A673 (cell line): Measurements from ENCODE around the gene PSMG4. TPM values are rescaled to one million over a fixed set of nuclear protein-coding genes. Genes with fewer than 3 reads are reported as not detected.

Source experiments
- BruUV-seq: library from RNA; stranded (reverse); fragments of 400-500 nt; replicated peaks from 2 replicates; lab custom pipeline; 2021; lab: Mats Ljungman, UMichigan
- CTCF ChIA-PET: fragments of 300-600 bp; sonication (Branson Sonifier 250); formaldehyde crosslinking; loops from one replicate; lab custom pipeline; 2022; ENCODE audit warnings: antibody characterized with exemption; lab: Charles Lee
- POLR2A ChIA-PET: fragments of 300-600 bp; sonication (Branson Sonifier 250); formaldehyde crosslinking; loops from one replicate; lab custom pipeline; 2022; ENCODE audit warnings: antibody characterized with exemption; ENCODE audit not compliant: low non-redundant PET; lab: Charles Lee
- DNase-seq: peaks from one replicate; pipeline ENCODE4 v3.0.0-alpha.2; 2015; ENCODE audit warnings: low spot score
- H3K27ac ChIP-seq: fragments of 200-600 bp; sonication (generic); 2 replicates; pipeline ENCODE4 v1.5.1; 2016; ENCODE audit warnings: mixed run types, low read depth, mild to moderate bottlenecking, mixed read lengths, antibody characterized with exemption, low read length; ENCODE audit not compliant: poor library complexity, severe bottlenecking
- H3K27me3 ChIP-seq: fragments of 200-600 bp; sonication (generic); replicated peaks from 2 replicates; pipeline ENCODE4 v1.6.1; 2017; ENCODE audit warnings: mixed run types, low read depth, mild to moderate bottlenecking, mixed read lengths, antibody characterized with exemption, low read length; ENCODE audit not compliant: insufficient read depth, poor library complexity
- H3K36me3 ChIP-seq: fragments of 200-600 bp; sonication (generic); 2 replicates; pipeline ENCODE4 v1.6.1; 2016; ENCODE audit warnings: mixed run types, mild to moderate bottlenecking, mixed read lengths, antibody characterized with exemption, low read length; ENCODE audit not compliant: insufficient read depth, poor library complexity, severe bottlenecking
- H3K4me1 ChIP-seq: fragments of 200-600 bp; sonication (generic); 2 replicates; pipeline ENCODE4 v1.6.1; 2017; ENCODE audit warnings: mixed run types, mild to moderate bottlenecking, mixed read lengths, antibody characterized with exemption, low read length; ENCODE audit not compliant: insufficient read depth, poor library complexity, severe bottlenecking
- H3K4me3 ChIP-seq: fragments of 200-600 bp; sonication (generic); 2 replicates; pipeline ENCODE4 v1.5.1; 2016; ENCODE audit warnings: low read depth, mixed run types, mild to moderate bottlenecking, mixed read lengths, low read length; ENCODE audit not compliant: poor library complexity, severe bottlenecking
- H3K9me3 ChIP-seq: fragments of 200-600 bp; sonication (generic); 2 replicates; pipeline ENCODE4 v1.6.1; 2016; ENCODE audit warnings: mixed run types, low read depth, mild to moderate bottlenecking, mixed read lengths, antibody characterized with exemption, low read length; ENCODE audit not compliant: poor library complexity, severe bottlenecking
- CTCF ChIP-seq: fragments of 300-800, 200-600 bp; sonication (generic); conservative IDR thresholded peaks from 2 replicates; pipeline ENCODE4 v1.5.1; 2017; ENCODE audit warnings: low read depth, mild to moderate bottlenecking, antibody characterized with exemption, low read length, moderate library complexity, mixed read lengths
- EZH2 ChIP-seq: fragments of 200-600 bp; sonication (generic); IDR thresholded peaks from 2 replicates; pipeline ENCODE4 v1.6.1; 2017; ENCODE audit warnings: borderline replicate concordance, low read depth, mild to moderate bottlenecking, mixed read lengths, antibody characterized with exemption, low read length; ENCODE audit not compliant: poor library complexity, severe bottlenecking
- intact Hi-C: fragments of 100-400 bp; cut with micrococcal nuclease; formaldehyde crosslinking; loops from one replicate; pipeline ENCODE4 v1.10.0; 2022; ENCODE audit not compliant: unreplicated experiment
- total RNA-seq: library from RNA; stranded (reverse); gene quantifications from 2 replicates; pipeline ENCODE4 v1.2.3, GENCODE V29; 2021

PSMG4 gene
- total RNA-seq, 1 experiment from 2014 or later: 34.4 TPM

GRCh38 chr6:3250231-3250675 lies 8.5 kb upstream of the PSMG4 start:
- intact Hi-C loops: loop anchor here (5.0 to 10.0 kb wide), 2 partner anchors 95 to 253 kb away; partner anchors contain the start of genes NQO2 and TUBB2A
- BruUV-seq: no TSS peak
- Histone ChIP-seq H3K4me3 (no peak overlapping the region), H3K4me1 (no peaks in the 10 kb centered on the region), H3K27ac (no peak overlapping the region), H3K27me3 (no peaks in the 10 kb centered on the region), H3K9me3 (no peaks in the 10 kb centered on the region), H3K36me3 (no peaks in the 10 kb centered on the region)
- TF ChIP-seq EZH2 (no peak), CTCF (no peak)
- CTCF ChIA-PET: interaction anchor here (1.3 kb wide), 1 partner anchor 93 kb away, joined by 4 read pairs; the partner anchor contains the start of gene TUBB2A
- POLR2A ChIA-PET: no interaction called here
- DNase-seq: no peak

GRCh38 chr6:3251462-3252314 lies 7.1 kb upstream of the PSMG4 start:
- Histone ChIP-seq H3K27me3 (no peaks in the 10 kb centered on the region), H3K4me1 (no peaks in the 10 kb centered on the region), H3K4me3 (no peak overlapping the region), H3K36me3 (no peaks in the 10 kb centered on the region), H3K27ac (no peak overlapping the region), H3K9me3 (no peaks in the 10 kb centered on the region)
- POLR2A ChIA-PET: no interaction called here
- DNase-seq: peak; percentile 90
- CTCF ChIA-PET: interaction anchor here (0.5 to 1.3 kb wide), 13 partner anchors 11 to 514 kb away, joined by 3 to 6 read pairs (median 4); partner anchors contain the start of genes NQO2 and TUBB2A
- BruUV-seq: no TSS peak
- intact Hi-C loops: loop anchor here (1.0 to 10.0 kb wide), 3 partner anchors 97 to 254 kb away; partner anchors contain the start of genes NQO2 and TUBB2A
- peak; percentile 97 for TF ChIP-seq CTCF
- TF ChIP-seq EZH2: no peak

- TF ChIP-seq EZH2 (no peak), CTCF (no peak)
- Histone ChIP-seq H3K4me1 (no peaks in the 10 kb centered on the region), H3K9me3 (no peaks in the 10 kb centered on the region), H3K27ac (no peak overlapping the region), H3K36me3 (no peaks in the 10 kb centered on the region), H3K4me3 (no peak overlapping the region), H3K27me3 (no peaks in the 10 kb centered on the region)
- ChIA-PET POLR2A (no interaction called here), CTCF (interaction anchor here (0.7 kb wide), 1 partner anchor 514 kb away, joined by 3 read pairs; no protein-coding TSS in a partner anchor)
- BruUV-seq: no TSS peak
- DNase-seq: no peak
- intact Hi-C loops: loop anchor here (5.0 to 10.0 kb wide), 2 partner anchors 98 to 255 kb away; partner anchors contain the start of genes NQO2 and TUBB2A
Measured at GRCh38 chr6:3252369-3252768, 6.4 kb upstream of the PSMG4 start.
